PC-3 (cell line): ENCODE results near the gene CCDC71. TPM values are rescaled to one million over a fixed set of nuclear protein-coding genes. Genes with fewer than 3 reads are reported as not detected.

Experiments
- ATAC-seq: fragments of 200-7000 bp; cut with Tn5 transposase; 2 replicates; pipeline ENCODE4 v1.9.1; 2020; ENCODE audit warnings: mild to moderate bottlenecking, moderate library complexity
- BruUV-seq: library from RNA; stranded (reverse); fragments of 400-500 nt; replicated peaks from 2 replicates; lab custom pipeline; 2021; lab: Mats Ljungman, UMichigan
- CTCF ChIA-PET: fragments of 300-600 bp; sonication (Branson Sonifier 250); formaldehyde crosslinking; loops from one replicate; lab custom pipeline; 2022; ENCODE audit warnings: antibody characterized with exemption; lab: Charles Lee
- POLR2A ChIA-PET: fragments of 300-600 bp; sonication (Branson Sonifier 250); formaldehyde crosslinking; loops from one replicate; lab custom pipeline; 2022; ENCODE audit warnings: antibody characterized with exemption; ENCODE audit not compliant: unreplicated experiment; lab: Charles Lee
- DNase-seq: peaks from one replicate; pipeline ENCODE4 v3.0.0-alpha.2; 2015
- H2AFZ ChIP-seq: fragments of 300-600 bp; sonication (generic); 2 replicates; pipeline ENCODE4 v1.6.0; 2016; ENCODE audit warnings: antibody characterized with exemption, low read length
- H3F3A ChIP-seq: fragments of 300-600 bp; sonication (generic); one replicate; pipeline ENCODE4 v1.6.0; 2017; ENCODE audit warnings: antibody characterized with exemption, low read length, control low read depth, mild to moderate bottlenecking; ENCODE audit not compliant: unreplicated experiment
- H3K27ac ChIP-seq: fragments of 300-600 bp; sonication (generic); 2 replicates; pipeline ENCODE4 v1.5.1; 2016; ENCODE audit warnings: mild to moderate bottlenecking, low read length
- H3K27me3 ChIP-seq: fragments of 300-600 bp; sonication (generic); 2 replicates; pipeline ENCODE4 v1.6.1; 2016; ENCODE audit warnings: low read length, mixed read lengths
- H3K36me3 ChIP-seq: fragments of 300-600 bp; sonication (generic); 2 replicates; pipeline ENCODE4 v1.6.1; 2016; ENCODE audit warnings: low read depth, mixed run types, low read length, mixed read lengths
- H3K4me1 ChIP-seq: fragments of 300-600 bp; sonication (generic); 2 replicates; pipeline ENCODE4 v1.5.1; 2016; ENCODE audit warnings: low read length; ENCODE audit not compliant: insufficient read depth
- H3K4me2 ChIP-seq: fragments of 300-600 bp; sonication (generic); 2 replicates; pipeline ENCODE4 v1.6.0; 2016; ENCODE audit warnings: low read length
- H3K4me3 ChIP-seq: fragments of 300-600 bp; sonication (generic); 2 replicates; pipeline ENCODE4 v1.5.1; 2016; ENCODE audit warnings: mild to moderate bottlenecking, low read length, mixed read lengths
- H3K79me2 ChIP-seq: fragments of 300-600 bp; sonication (generic); 2 replicates; pipeline ENCODE4 v1.6.1; 2017; ENCODE audit warnings: low read length, mixed read lengths
- H3K9ac ChIP-seq: fragments of 300-600 bp; sonication (generic); 2 replicates; pipeline ENCODE4 v1.6.0; 2016; ENCODE audit warnings: mild to moderate bottlenecking, low read length
- H3K9me2 ChIP-seq: fragments of 300-600 bp; sonication (generic); replicated peaks from 2 replicates; pipeline ENCODE4 v1.6.1; 2016; ENCODE audit warnings: mixed run types, low read length, mixed read lengths
- H3K9me3 ChIP-seq: fragments of 300-600 bp; sonication (generic); 2 replicates; pipeline ENCODE4 v1.6.1; 2016; ENCODE audit warnings: low read length, mixed read lengths
- H4K20me1 ChIP-seq: fragments of 300-600 bp; sonication (generic); 2 replicates; pipeline ENCODE4 v1.6.1; 2016; ENCODE audit warnings: low read length, mixed read lengths
- EZH2 ChIP-seq: fragments of 300-600 bp; sonication (generic); IDR thresholded peaks from one replicate; pipeline ENCODE4 v1.6.1; 2017; ENCODE audit warnings: antibody characterized with exemption, mild to moderate bottlenecking, low read length; ENCODE audit not compliant: unreplicated experiment
- EZH2phosphoT487 ChIP-seq: fragments of 300-600 bp; sonication (generic); IDR thresholded peaks from 2 replicates; pipeline ENCODE4 v1.6.1; 2018; ENCODE audit warnings: mild to moderate bottlenecking, antibody characterized with exemption, low read length, borderline replicate concordance
- intact Hi-C: fragments of 100-400 bp; cut with micrococcal nuclease; formaldehyde crosslinking; loops from 2 replicates; pipeline ENCODE4 v1.9.0; 2023
- total RNA-seq: library from RNA; depleted of rRNA; stranded (reverse); fragments of >200 nt; gene quantifications from 2 replicates; pipeline ENCODE4 v1.2.3, GENCODE V29; 2014
- TF ChIP-seq, protein P1 (sequence below): fragments of 300-600 bp; sonication (generic); conservative IDR thresholded peaks from 2 replicates; pipeline ENCODE4 v1.5.1; 2017; ENCODE audit warnings: antibody characterized with exemption, low read depth, mild to moderate bottlenecking, low read length

CCDC71 gene
- total RNA-seq, 1 experiment from 2014 or later = 19.4 TPM

GRCh38 chr3:49177073-49177472 lies 10.9 kb upstream of the CCDC71 start:
- H3K36me3 ChIP-seq = no peaks in the 10 kb centered on the region
- BruUV-seq = no TSS peak
- H3K4me2 ChIP-seq = no peak overlapping the region
- no peak overlapping the region for H3K4me3 ChIP-seq
- CTCF ChIA-PET = no interaction called here
- H3K9ac ChIP-seq = no peak overlapping the region
- no peaks in the 10 kb centered on the region for H3K27me3 ChIP-seq
- POLR2A ChIA-PET = no interaction called here
- no peak overlapping the region for H2AFZ ChIP-seq
- H3K27ac ChIP-seq = no peak overlapping the region
- no peaks in the 10 kb centered on the region for H4K20me1 ChIP-seq
- H3K9me2 ChIP-seq = no peaks in the 10 kb centered on the region
- intact Hi-C loops = no loop called here
- H3K9me3 ChIP-seq = no peaks in the 10 kb centered on the region
- peaks cover 2% of the 10 kb centered on the region; the same call in 1 of the 2 replicates for H3K4me1 ChIP-seq
- TF ChIP-seq EZH2 = no peak
- TF ChIP-seq EZH2phosphoT487 = no peak
- TF ChIP-seq, protein P1, sequence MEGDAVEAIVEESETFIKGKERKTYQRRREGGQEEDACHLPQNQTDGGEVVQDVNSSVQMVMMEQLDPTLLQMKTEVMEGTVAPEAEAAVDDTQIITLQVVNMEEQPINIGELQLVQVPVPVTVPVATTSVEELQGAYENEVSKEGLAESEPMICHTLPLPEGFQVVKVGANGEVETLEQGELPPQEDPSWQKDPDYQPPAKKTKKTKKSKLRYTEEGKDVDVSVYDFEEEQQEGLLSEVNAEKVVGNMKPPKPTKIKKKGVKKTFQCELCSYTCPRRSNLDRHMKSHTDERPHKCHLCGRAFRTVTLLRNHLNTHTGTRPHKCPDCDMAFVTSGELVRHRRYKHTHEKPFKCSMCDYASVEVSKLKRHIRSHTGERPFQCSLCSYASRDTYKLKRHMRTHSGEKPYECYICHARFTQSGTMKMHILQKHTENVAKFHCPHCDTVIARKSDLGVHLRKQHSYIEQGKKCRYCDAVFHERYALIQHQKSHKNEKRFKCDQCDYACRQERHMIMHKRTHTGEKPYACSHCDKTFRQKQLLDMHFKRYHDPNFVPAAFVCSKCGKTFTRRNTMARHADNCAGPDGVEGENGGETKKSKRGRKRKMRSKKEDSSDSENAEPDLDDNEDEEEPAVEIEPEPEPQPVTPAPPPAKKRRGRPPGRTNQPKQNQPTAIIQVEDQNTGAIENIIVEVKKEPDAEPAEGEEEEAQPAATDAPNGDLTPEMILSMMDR = no peak
- DNase-seq (no peak), ATAC-seq (no peak)
- H3K79me2 ChIP-seq = no peaks in the 10 kb centered on the region
- no peaks in the 10 kb centered on the region for H3F3A ChIP-seq

DNA sequence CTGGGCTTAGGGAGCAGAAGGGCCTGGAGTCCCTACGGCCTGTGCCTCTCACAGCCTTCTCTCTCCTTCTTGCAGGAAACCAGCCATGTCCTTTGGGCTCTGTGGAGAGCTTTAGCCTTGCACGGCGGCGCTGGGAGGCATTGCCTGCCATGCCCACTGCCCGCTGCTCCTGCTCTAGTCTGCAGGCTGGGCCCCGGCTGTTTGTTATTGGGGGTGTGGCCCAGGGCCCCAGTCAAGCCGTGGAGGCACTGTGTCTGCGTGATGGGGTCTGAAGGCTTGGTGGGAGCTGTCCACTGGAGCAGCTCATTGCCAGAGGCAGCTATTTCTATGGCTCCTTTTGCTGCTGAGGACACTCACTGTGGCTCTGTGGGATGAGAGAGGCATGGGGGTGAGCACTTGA lies 9.4 kb upstream of the CCDC71 start:
- Histone ChIP-seq H3K9me2 (no peaks in the 10 kb centered on the region), H4K20me1 (no peaks in the 10 kb centered on the region), H3K4me1 (peaks cover 11% of the 10 kb centered on the region; the same call in 1 of the 2 replicates), H3K27ac (no peak overlapping the region), H3K4me2 (no peak overlapping the region), H3K79me2 (no peaks in the 10 kb centered on the region), H3F3A (no peaks in the 10 kb centered on the region), H3K9me3 (no peaks in the 10 kb centered on the region), H3K36me3 (no peaks in the 10 kb centered on the region), H3K27me3 (no peaks in the 10 kb centered on the region), H3K9ac (no peak overlapping the region), H3K4me3 (no peak overlapping the region), H2AFZ (no peak overlapping the region)
- ChIA-PET CTCF (no interaction called here), POLR2A (no interaction called here)
- DNase-seq (no peak), ATAC-seq (no peak)
- intact Hi-C loops = no loop called here
- no peak for TF ChIP-seq EZH2phosphoT487
- no peak for TF ChIP-seq EZH2
- TF ChIP-seq, protein P1 = no peak
- BruUV-seq = no TSS peak

DNA sequence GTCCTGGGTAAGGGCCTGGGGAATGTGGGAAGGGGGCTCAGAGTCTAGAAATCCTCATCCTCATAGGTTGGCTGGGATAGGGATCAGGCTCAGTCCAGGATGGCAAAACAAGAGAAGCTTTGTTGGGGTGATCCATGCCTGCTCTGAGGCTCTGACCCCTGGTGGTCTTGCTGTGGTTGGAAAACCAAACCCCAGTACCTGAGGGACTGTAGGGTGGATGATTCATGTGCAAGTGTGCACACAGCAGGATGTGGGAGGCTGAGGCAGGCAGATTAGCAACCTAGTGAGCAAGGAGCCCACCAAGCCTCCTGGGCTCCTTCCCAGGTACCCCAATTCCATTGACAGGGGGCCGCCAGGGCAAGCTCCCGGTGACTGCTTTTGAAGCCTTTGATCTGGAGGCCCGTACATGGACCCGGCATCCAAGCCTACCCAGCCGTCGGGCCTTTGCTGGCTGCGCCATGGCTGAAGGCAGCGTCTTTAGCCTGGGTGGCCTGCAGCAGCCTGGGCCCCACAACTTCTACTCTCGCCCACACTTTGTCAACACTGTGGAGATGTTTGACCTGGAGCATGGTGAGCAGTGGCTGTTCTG lies 8.4 kb upstream of the CCDC71 start:
- H3K4me2 ChIP-seq = no peak overlapping the region
- ATAC-seq (no peak), DNase-seq (no peak)
- no peaks in the 10 kb centered on the region for H3K9me3 ChIP-seq
- intact Hi-C loops = loop anchor here (5.0 kb wide), 1 partner anchor 168 kb away; the partner anchor contains the start of gene USP4
- no peak overlapping the region for H3K4me3 ChIP-seq
- no peak overlapping the region for H3K27ac ChIP-seq
- H4K20me1 ChIP-seq = no peaks in the 10 kb centered on the region
- POLR2A ChIA-PET = no interaction called here
- BruUV-seq = no TSS peak
- no peaks in the 10 kb centered on the region for H3K36me3 ChIP-seq
- no peak overlapping the region for H3K9ac ChIP-seq
- no peak overlapping the region for H2AFZ ChIP-seq
- peaks cover 13% of the 10 kb centered on the region; the same call in 1 of the 2 replicates for H3K4me1 ChIP-seq
- TF ChIP-seq, protein P1 = no peak
- TF ChIP-seq EZH2phosphoT487 = no peak
- no peak for TF ChIP-seq EZH2
- H3K27me3 ChIP-seq = no peaks in the 10 kb centered on the region
- H3K79me2 ChIP-seq = no peaks in the 10 kb centered on the region
- H3F3A ChIP-seq = no peaks in the 10 kb centered on the region
- H3K9me2 ChIP-seq = no peaks in the 10 kb centered on the region
- CTCF ChIA-PET = no interaction called here
